Loucy (cell line): ENCODE measurements around the gene SCGB1D1.

Source experiments
- EZH2phosphoT487 ChIP-seq: fragments of 200-600 bp; IDR thresholded peaks from 2 replicates; pipeline ENCODE4 v1.6.1; 2018; ENCODE audit warnings: antibody characterized with exemption, mild to moderate bottlenecking, moderate library complexity, borderline replicate concordance
- TF ChIP-seq, protein P1 (sequence below): fragments of 200-600 bp; sonication (generic); conservative IDR thresholded peaks from 2 replicates; pipeline ENCODE4 v1.5.1; 2014; ENCODE audit warnings: mild to moderate bottlenecking, antibody characterized with exemption, low read length

DNA sequence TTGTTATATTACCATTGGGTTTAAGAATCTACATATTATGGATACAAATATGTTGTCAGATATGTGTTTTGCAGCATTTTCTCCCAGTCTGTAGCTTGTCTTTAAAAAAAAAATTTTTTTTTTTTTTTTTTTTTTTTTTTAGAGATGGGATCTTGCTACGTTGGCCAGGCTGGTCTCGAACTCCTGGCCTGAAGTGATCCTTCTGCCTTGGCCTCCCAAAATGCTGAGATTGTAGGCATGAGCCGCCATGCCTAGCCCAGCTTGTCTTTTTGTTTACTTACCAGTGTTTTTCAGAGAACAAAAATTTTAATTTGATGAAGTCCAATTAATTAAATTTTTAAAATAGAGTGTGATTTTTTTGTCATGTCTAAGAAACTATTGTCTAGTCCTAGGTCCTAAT is 36.4 kb upstream of the SCGB1D1 start:
- TF ChIP-seq, protein P1, sequence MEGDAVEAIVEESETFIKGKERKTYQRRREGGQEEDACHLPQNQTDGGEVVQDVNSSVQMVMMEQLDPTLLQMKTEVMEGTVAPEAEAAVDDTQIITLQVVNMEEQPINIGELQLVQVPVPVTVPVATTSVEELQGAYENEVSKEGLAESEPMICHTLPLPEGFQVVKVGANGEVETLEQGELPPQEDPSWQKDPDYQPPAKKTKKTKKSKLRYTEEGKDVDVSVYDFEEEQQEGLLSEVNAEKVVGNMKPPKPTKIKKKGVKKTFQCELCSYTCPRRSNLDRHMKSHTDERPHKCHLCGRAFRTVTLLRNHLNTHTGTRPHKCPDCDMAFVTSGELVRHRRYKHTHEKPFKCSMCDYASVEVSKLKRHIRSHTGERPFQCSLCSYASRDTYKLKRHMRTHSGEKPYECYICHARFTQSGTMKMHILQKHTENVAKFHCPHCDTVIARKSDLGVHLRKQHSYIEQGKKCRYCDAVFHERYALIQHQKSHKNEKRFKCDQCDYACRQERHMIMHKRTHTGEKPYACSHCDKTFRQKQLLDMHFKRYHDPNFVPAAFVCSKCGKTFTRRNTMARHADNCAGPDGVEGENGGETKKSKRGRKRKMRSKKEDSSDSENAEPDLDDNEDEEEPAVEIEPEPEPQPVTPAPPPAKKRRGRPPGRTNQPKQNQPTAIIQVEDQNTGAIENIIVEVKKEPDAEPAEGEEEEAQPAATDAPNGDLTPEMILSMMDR, result no peak
- no peak for TF ChIP-seq EZH2phosphoT487
